Peyer's patch (tissue), 4 donors: ENCODE data around the gene NCOA6. TPM values are rescaled to one million over a fixed set of nuclear protein-coding genes. Genes with fewer than 3 reads are reported as not detected.

Source experiments
- DNase-seq, 3 donors: peaks; one replicate each; pipeline ENCODE4 v3.0.0-alpha.2; 2017 to 2019
- H3K27ac ChIP-seq, 4 donors: fragments of 200-600 bp; sonication (generic); one replicate each; pipeline ENCODE4 v1.5.1; 2016 to 2019
- H3K27me3 ChIP-seq, 2 donors: fragments of 200-600 bp; sonication (generic); one replicate each; pipeline ENCODE4 v1.5.1; 2019
- H3K36me3 ChIP-seq, 3 donors: fragments of 200-600 bp; sonication (generic); one replicate each; pipeline ENCODE4 v1.5.1; 2016 to 2019
- H3K4me1 ChIP-seq, 4 donors: fragments of 200-600 bp; sonication (generic); one replicate each; pipeline ENCODE4 v1.5.1; 2016 to 2019
- H3K4me3 ChIP-seq, 4 donors: fragments of 200-600 bp; sonication (generic); 1 replicate in 3 of 4; 2 replicates in 1 of 4; pipeline ENCODE4 v1.5.1; 2016 to 2019; ENCODE audit warnings: mild to moderate bottlenecking in 1 of 4
- H3K9me3 ChIP-seq, 4 donors: fragments of 200-600 bp; sonication (generic); one replicate each; pipeline ENCODE4 v1.5.1; 2016 to 2019; ENCODE audit warnings: mild to moderate bottlenecking in 1 of 4
- POLR2A ChIP-seq, 2 donors: fragments of 450-650 bp; IDR thresholded peaks; one replicate each; pipeline ENCODE4 v1.5.1; 2017; ENCODE audit warnings: antibody characterized with exemption in 2 of 2, mild to moderate bottlenecking in 2 of 2, moderate library complexity in 2 of 2
- total RNA-seq, 4 donors: library from RNA; depleted of rRNA; stranded (reverse); fragments of >200 nt; gene quantifications; one replicate each; pipeline ENCODE4 v1.1.0, GENCODE V29; 2016
- TF ChIP-seq, protein P1 (sequence below), 6 experiments: fragments of 450-650 bp in 4 of 6; fragments of 200-600 bp in 2 of 6; sonication (generic) in 1 of 6; IDR thresholded peaks; one replicate each; pipeline ENCODE4 v1.5.1; 2017 to 2019; ENCODE audit warnings: antibody characterized with exemption in 6 of 6, mild to moderate bottlenecking in 3 of 6, moderate library complexity in 1 of 6

Gene NCOA6
- total RNA-seq: 10 to 100 TPM; 33.8 to 58.4 (median 49.5) TPM

DNA sequence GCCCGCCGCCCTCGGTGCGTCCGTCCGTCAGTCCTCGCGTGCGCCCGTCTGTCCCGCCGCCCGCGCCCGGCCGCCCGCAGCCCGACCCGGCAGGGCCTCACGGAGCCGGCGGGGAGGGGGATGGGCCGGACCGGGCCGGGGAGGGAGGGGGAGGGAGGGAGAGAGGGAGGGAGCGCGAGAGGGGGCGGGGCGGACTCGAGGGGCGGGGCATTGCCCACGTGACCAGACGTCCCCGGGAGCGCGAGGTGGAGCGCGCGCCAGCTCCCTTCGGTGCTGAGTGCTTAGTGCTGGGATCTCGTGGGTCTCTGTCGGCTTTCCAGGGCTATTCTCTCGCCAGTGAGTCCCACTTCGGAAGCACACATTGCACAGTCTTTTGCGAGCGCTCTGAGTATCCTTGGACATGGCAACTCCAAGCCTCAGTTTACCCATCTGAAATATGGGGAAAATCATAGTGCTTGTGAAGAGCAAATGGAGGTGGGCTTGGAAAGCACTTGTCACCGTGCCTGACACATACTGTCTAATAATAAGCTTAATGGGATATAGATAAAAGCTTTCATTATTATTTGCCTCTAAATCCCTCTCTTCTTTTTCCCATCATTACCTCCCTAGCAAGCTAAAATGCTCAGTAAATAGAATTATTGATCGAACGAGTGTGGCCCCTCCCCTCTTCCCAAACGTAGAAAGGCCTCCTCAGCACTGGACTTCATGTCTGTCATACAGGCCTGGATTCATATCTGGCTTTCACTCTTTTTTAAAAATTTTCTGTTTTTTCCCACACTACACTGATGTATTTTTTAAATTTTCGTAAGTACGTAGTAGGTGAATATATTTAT is at the start of gene NCOA6:
TSS of gene NCOA6 (minus strand) at position 122 of the 833 bp plus-strand sequence. CDS start 43,296 bp downstream, outside the sequence.
- peak within 1 kb of the TSS; percentile 87 to 99 (median 95) for H3K27ac ChIP-seq

DNA sequence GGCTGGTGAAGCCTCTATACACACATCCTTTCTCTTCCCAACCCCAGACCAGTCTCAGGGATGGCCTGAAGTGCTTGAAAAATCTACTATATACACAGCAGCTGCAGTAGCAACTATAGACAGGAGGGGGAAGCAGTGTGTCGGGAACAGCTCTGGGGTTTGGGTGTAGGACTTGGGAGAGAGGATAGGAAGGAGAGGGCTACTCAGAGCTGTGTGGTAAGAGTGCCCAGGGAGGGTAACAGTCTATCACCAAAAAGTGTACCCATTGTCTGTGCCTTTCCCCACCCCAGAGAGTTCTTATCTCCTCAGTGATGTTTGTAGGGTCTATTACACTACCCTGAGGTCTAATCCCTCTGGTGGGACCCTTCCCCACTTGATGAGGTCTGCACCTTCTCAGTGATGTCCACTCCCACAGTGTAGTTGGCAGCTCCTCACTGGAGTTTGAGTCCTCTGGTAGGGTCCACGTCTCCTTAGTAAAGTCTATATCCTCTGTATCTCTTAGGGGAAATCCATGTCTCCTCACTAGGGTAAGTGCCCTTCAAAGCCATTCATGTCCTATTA is 48.7 kb upstream of the NCOA6 start:
- Histone ChIP-seq H3K27me3 (no peaks in the 10 kb centered on the region), H3K36me3 (no peaks in the 10 kb centered on the region), H3K4me1 (peaks cover 0 to 42% (median 6%) of the 10 kb centered on the region in 4 donors)

More for the DNA sequence above, at the start of gene NCOA6:
- peak; percentile 86 to 95 (median 94) for DNase-seq
- TF ChIP-seq, protein P1, sequence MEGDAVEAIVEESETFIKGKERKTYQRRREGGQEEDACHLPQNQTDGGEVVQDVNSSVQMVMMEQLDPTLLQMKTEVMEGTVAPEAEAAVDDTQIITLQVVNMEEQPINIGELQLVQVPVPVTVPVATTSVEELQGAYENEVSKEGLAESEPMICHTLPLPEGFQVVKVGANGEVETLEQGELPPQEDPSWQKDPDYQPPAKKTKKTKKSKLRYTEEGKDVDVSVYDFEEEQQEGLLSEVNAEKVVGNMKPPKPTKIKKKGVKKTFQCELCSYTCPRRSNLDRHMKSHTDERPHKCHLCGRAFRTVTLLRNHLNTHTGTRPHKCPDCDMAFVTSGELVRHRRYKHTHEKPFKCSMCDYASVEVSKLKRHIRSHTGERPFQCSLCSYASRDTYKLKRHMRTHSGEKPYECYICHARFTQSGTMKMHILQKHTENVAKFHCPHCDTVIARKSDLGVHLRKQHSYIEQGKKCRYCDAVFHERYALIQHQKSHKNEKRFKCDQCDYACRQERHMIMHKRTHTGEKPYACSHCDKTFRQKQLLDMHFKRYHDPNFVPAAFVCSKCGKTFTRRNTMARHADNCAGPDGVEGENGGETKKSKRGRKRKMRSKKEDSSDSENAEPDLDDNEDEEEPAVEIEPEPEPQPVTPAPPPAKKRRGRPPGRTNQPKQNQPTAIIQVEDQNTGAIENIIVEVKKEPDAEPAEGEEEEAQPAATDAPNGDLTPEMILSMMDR (IDR thresholded peaks at IDR 0.05): no peak
- peak in 1 of 2 donors; percentile 18 for TF ChIP-seq POLR2A (IDR thresholded peaks at IDR 0.05)
- Histone ChIP-seq H3K4me1 (peaks cover 0 to 27% (median 4%) of the 10 kb centered on the region in 4 donors), H3K9me3 (no peaks in the 10 kb centered on the region), H3K36me3 (no peaks in the 10 kb centered on the region), H3K27me3 (no peaks in the 10 kb centered on the region), H3K4me3 (peak within 1 kb of the TSS; percentile 74 to 99 (median 96))

DNA sequence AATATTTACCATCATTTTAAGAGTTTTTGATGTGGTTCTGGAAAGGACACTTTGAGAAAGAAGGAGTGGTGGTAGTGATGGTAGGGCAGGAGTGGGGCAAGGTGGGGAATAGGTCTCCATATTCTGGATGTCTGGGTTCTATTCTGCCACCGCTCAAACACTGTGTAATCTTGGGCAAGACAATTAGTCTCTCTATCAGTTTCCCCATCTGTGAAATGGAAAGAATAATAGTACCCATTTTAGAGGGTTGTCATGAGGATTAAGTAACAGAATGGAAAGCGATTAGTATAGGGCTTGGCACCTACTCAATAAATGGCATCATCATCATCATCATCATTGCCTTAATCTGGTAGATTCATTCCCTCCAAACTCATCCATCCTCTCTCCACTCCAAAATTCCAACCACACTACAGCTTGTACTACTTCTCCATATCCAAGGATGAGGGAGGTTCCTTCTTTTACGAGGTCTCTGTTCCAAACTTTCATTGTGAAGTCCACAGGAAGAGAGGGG is 48.2 kb upstream of the NCOA6 start:
- H3K36me3 ChIP-seq: no peaks in the 10 kb centered on the region
- no peaks in the 10 kb centered on the region for H3K9me3 ChIP-seq
- peaks cover 0 to 42% (median 6%) of the 10 kb centered on the region in 4 donors for H3K4me1 ChIP-seq
- no peak overlapping the region for H3K27ac ChIP-seq
- DNase-seq: no peak
- H3K27me3 ChIP-seq: no peaks in the 10 kb centered on the region
- TF ChIP-seq, protein P1 (IDR thresholded peaks at IDR 0.05): no peak
- TF ChIP-seq POLR2A (IDR thresholded peaks at IDR 0.05): no peak
- H3K4me3 ChIP-seq: peak overlapping the region in 1 of 4 donors; percentile 85

More for the DNA sequence above, 48.7 kb upstream of the NCOA6 start:
- peak; percentile 56 to 90 (median 63) for DNase-seq
- TF ChIP-seq POLR2A (IDR thresholded peaks at IDR 0.05): peak in 1 of 2 donors; percentile 20
- TF ChIP-seq, protein P1 (IDR thresholded peaks at IDR 0.05): peak; percentile 21 to 98 (median 80)
- Histone ChIP-seq H3K9me3 (no peaks in the 10 kb centered on the region), H3K4me3 (no peak overlapping the region), H3K27ac (peak overlapping the region in 3 of 4 donors; percentile 79 to 98 (median 93))

DNA sequence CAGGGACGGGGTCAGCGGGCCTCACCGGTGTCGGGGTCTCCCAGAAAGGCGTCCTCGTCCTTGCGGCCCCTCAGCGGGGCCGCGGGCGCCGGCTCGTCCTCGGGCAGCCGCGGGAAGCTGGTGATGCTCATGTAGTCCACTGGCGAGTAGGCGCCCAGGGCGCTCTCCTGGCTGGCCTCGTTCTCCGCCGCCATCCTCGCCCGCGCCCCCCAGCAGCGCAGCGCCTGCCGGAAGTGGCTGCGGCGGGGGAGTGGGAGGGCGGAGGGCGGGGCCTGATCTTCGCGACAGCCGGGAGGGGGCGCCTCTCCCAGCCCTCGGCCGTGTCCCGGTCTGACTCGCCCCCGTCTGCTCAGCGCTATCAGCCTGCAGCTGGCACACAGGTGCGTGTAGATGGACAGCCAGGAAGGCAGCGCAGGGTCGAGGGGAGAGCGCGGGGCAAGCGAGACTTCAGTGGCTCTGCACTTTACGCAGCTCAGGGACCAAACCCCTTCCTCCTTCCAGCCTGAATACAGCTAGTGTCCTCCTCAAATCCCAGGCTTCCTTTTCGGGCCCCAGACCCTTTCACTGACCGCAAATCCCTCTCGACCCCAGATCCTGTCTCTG is 47.3 kb upstream of the NCOA6 start, which contains the start of gene GGT7:
TSS of gene GGT7 (minus strand) at position 235 of the 603 bp plus-strand sequence. CDS start at position 194, 41 bp downstream.
- Histone ChIP-seq H3K4me1 (peaks cover 0 to 36% (median 6%) of the 10 kb centered on the region in 4 donors), H3K27me3 (no peaks in the 10 kb centered on the region), H3K27ac (peak within 1 kb of the TSS; percentile 50 to 69 (median 56)), H3K4me3 (peak within 1 kb of the TSS; percentile 63 to 85 (median 66)), H3K36me3 (no peaks in the 10 kb centered on the region), H3K9me3 (no peaks in the 10 kb centered on the region)
- TF ChIP-seq POLR2A (IDR thresholded peaks at IDR 0.05): peak in 1 of 2 donors; percentile 53
- TF ChIP-seq, protein P1 (IDR thresholded peaks at IDR 0.05): peak in 5 of 6 experiments; percentile 68 to 86 (median 72)
- peak; percentile 83 to 94 (median 91) for DNase-seq

DNA sequence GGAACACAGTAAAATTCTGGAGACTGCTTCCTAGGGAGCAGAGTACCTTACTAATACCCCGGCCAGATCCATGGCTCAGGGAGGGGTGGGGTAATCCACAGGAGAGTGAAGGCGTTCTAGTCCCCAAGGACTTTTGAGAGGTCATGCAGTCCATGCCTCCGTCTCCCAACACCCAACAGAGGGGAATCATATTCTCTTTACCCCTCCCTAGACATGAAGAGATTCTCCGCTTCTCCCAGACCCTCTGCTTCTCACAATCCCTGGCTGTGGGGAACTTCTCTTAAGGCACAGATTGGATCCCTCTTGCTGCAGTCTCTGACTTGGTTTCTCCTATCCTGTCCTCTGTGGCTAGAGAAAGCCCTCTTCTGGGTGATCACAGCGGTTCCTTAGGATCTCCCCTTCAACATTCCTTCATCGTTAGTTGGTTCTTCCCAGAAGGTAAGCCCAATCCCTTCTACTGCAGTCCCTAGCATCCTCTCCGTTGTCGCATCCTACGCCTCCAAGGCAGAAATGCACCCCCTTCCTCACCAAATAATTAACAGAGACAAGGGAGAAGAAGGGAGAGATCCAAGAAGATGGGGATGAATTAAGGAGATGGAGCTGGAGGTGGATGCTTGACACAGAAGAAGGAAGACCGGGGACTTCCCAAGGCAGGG is 46.6 kb upstream of the NCOA6 start:
- no peak for DNase-seq
- Histone ChIP-seq H3K9me3 (no peaks in the 10 kb centered on the region), H3K4me1 (peaks cover 0 to 30% (median 6%) of the 10 kb centered on the region in 4 donors), H3K36me3 (no peaks in the 10 kb centered on the region), H3K27me3 (no peaks in the 10 kb centered on the region), H3K4me3 (peak overlapping the region; percentile 63 to 85 (median 66)), H3K27ac (peak overlapping the region; percentile 50 to 69 (median 56))
- TF ChIP-seq POLR2A (IDR thresholded peaks at IDR 0.05): no peak
- TF ChIP-seq, protein P1 (IDR thresholded peaks at IDR 0.05): no peak
